Brain microvascular endothelial cell (primary cell): ENCODE results near the gene SMOC1.
A peak's percentile ranks its signal among the peaks of the same experiment; 100 is the strongest.

Experiments
- DNase-seq: peaks from one replicate; pipeline ENCODE4 v3.0.0-alpha.2; 2020
- H3K27ac ChIP-seq: fragments of 250-450 bp; sonication (Bioruptor Pico); 2 replicates; pipeline ENCODE4 v1.5.1; 2020; ENCODE audit warnings: mild to moderate bottlenecking, moderate library complexity
- H3K27me3 ChIP-seq: fragments of 250-450 bp; sonication (Bioruptor Pico); replicated peaks from 2 replicates; pipeline ENCODE4 v1.5.1; 2020; ENCODE audit warnings: mild to moderate bottlenecking
- H3K36me3 ChIP-seq: fragments of 250-450 bp; sonication (Bioruptor Pico); replicated peaks from 2 replicates; pipeline ENCODE4 v1.5.1; 2020; ENCODE audit warnings: mild to moderate bottlenecking
- H3K4me3 ChIP-seq: 2 replicates; pipeline ENCODE4 v1.5.1; 2011; ENCODE audit warnings: low read depth, mild to moderate bottlenecking, control low read depth, low read length, moderate library complexity
- CTCF ChIP-seq: IDR thresholded peaks from 2 replicates; pipeline ENCODE4 v1.5.1; 2011; ENCODE audit warnings: low read depth, mild to moderate bottlenecking, moderate library complexity, low read length, control low read depth, inconsistent platforms; ENCODE audit errors: missing control alignments
- in situ Hi-C: cut with HindIII; loops from 2 replicates; pipeline ENCODE4 v1.10.0; 2017; ENCODE audit warnings: low sequenced_read_pairs, low pct_ligation_motif_present

The SMOC1 gene

GRCh38 chr14:70014406-70015095 is 135.3 kb downstream of the SMOC1 start:
- in situ Hi-C loops = no loop called here
- Histone ChIP-seq H3K27ac (no peak overlapping the region), H3K36me3 (no peaks in the 10 kb centered on the region), H3K27me3 (no peaks in the 10 kb centered on the region), H3K4me3 (no peak overlapping the region)
- TF ChIP-seq CTCF = no peak
- no peak for DNase-seq

GRCh38 chr14:70018230-70018629 is 139.0 kb downstream of the SMOC1 start:
- H3K4me3 ChIP-seq = no peak overlapping the region
- in situ Hi-C loops = no loop called here

GRCh38 chr14:70018713-70019211 is 139.5 kb downstream of the SMOC1 start:
- in situ Hi-C loops = no loop called here
- no peaks in the 10 kb centered on the region for H3K27me3 ChIP-seq
- H3K4me3 ChIP-seq = no peak overlapping the region
- no peak for DNase-seq
- no peaks in the 10 kb centered on the region for H3K36me3 ChIP-seq
- no peak overlapping the region for H3K27ac ChIP-seq
- no peak for TF ChIP-seq CTCF

More at GRCh38 chr14:70018230-70018629, 139.0 kb downstream of the SMOC1 start:
- TF ChIP-seq CTCF = no peak
- no peaks in the 10 kb centered on the region for H3K27me3 ChIP-seq
- no peaks in the 10 kb centered on the region for H3K36me3 ChIP-seq
- no peak for DNase-seq
- H3K27ac ChIP-seq = no peak overlapping the region

- Histone ChIP-seq H3K4me3 (no peak overlapping the region), H3K27me3 (no peaks in the 10 kb centered on the region), H3K36me3 (no peaks in the 10 kb centered on the region), H3K27ac (no peak overlapping the region)
- in situ Hi-C loops = no loop called here
- no peak for TF ChIP-seq CTCF
- no peak for DNase-seq
Measured at GRCh38 chr14:70019695-70020094, 140.5 kb downstream of the SMOC1 start.

- peak; percentile 9 for TF ChIP-seq CTCF
- H3K36me3 ChIP-seq = no peaks in the 10 kb centered on the region
- H3K27me3 ChIP-seq = no peaks in the 10 kb centered on the region
- no peak overlapping the region for H3K27ac ChIP-seq
- in situ Hi-C loops = no loop called here
- DNase-seq = no peak
- no peak overlapping the region for H3K4me3 ChIP-seq
Measured at GRCh38 chr14:70020352-70021170, 141.3 kb downstream of the SMOC1 start.
